GM10847 (cell line): Measurements from ENCODE around the gene FAM117B.

Experiments used
- POLR2A ChIP-seq: IDR thresholded peaks from 2 replicates; pipeline ENCODE4 v1.6.1; 2011; ENCODE audit not compliant: insufficient read length; ENCODE audit errors: extremely low read depth

FAM117B gene

GRCh38 chr2:202797944-202798343, 163.2 kb downstream of the FAM117B start:
- TF ChIP-seq POLR2A: no peak

GRCh38 chr2:202808754-202809153, 174.0 kb downstream of the FAM117B start:
- no peak for TF ChIP-seq POLR2A

GRCh38 chr2:202813387-202813786, 178.6 kb downstream of the FAM117B start:
- no peak for TF ChIP-seq POLR2A

GRCh38 chr2:202814226-202814625, 179.5 kb downstream of the FAM117B start:
- TF ChIP-seq POLR2A: no peak

- no peak for TF ChIP-seq POLR2A
These were observed 181.0 kb downstream of the FAM117B start for GRCh38 chr2:202815548-202816360.

- TF ChIP-seq POLR2A: no peak
These were observed 183.0 kb downstream of the FAM117B start for GRCh38 chr2:202817771-202818170.

- no peak for TF ChIP-seq POLR2A
These were observed 183.6 kb downstream of the FAM117B start for GRCh38 chr2:202818321-202818720.
